ENCODE measurements around the gene RPP14.
"Not testable (repeated sequence)": the region's sequence is repeated elsewhere in the genome, so short reads cannot be mapped to it uniquely, and the experiment has no call there.

The RPP14 gene

GRCh38 chr3:58305882-58306711 lies at the start of gene RPP14, which contains the start of gene HTD2:
Gene RPP14 (plus strand): TSS chr3:58306245. CDS start chr3:58310330, 4,085 bp downstream.
Gene HTD2 (plus strand): TSS chr3:58306520. CDS start chr3:58317614, 11,094 bp downstream.
- DNase-seq (ENCODE audit: low read depth in 3 of 3, low spot score in 1 of 3), result peak; percentile 93 to 98 (median 95)

GRCh38 chr3:58256511-58256910 lies 49.5 kb upstream of the RPP14 start:
- no peak for DNase-seq (ENCODE audit: low read depth in 3 of 3, low spot score in 1 of 3)

- DNase-seq (ENCODE audit: low read depth in 3 of 3, low spot score in 1 of 3), result no peak
These were observed 47.5 kb upstream of the RPP14 start for GRCh38 chr3:58258392-58259055.

GRCh38 chr3:58260261-58260731 lies 45.7 kb upstream of the RPP14 start:
- no peak for DNase-seq (ENCODE audit: low read depth in 3 of 3, low spot score in 1 of 3)

GRCh38 chr3:58260733-58261132 lies 45.3 kb upstream of the RPP14 start:
- no peak for DNase-seq (ENCODE audit: low read depth in 3 of 3, low spot score in 1 of 3)

GRCh38 chr3:58261954-58262666 lies 43.9 kb upstream of the RPP14 start:
- DNase-seq (ENCODE audit: low read depth in 3 of 3, low spot score in 1 of 3), result no peak

GRCh38 chr3:58266577-58266976 lies 39.5 kb upstream of the RPP14 start:
- DNase-seq (ENCODE audit: low read depth in 3 of 3, low spot score in 1 of 3), result no peak

GRCh38 chr3:58267543-58267942 lies 38.5 kb upstream of the RPP14 start:
- not testable (repeated sequence) for DNase-seq (ENCODE audit: low read depth in 3 of 3, low spot score in 1 of 3)

GRCh38 chr3:58269356-58269755 lies 36.7 kb upstream of the RPP14 start:
- DNase-seq (ENCODE audit: low read depth in 3 of 3, low spot score in 1 of 3), result no peak

- DNase-seq (ENCODE audit: low read depth in 3 of 3, low spot score in 1 of 3), result no peak
These were observed 35.6 kb upstream of the RPP14 start for GRCh38 chr3:58270485-58270884.

- no peak for DNase-seq (ENCODE audit: low read depth in 3 of 3, low spot score in 1 of 3)
These were observed 34.0 kb upstream of the RPP14 start for GRCh38 chr3:58271901-58272501.

GRCh38 chr3:58272891-58273290 lies 33.2 kb upstream of the RPP14 start:
- no peak for DNase-seq (ENCODE audit: low read depth in 3 of 3, low spot score in 1 of 3)

- DNase-seq (ENCODE audit: low read depth in 3 of 3, low spot score in 1 of 3), result not testable (repeated sequence)
These were observed 32.7 kb upstream of the RPP14 start for GRCh38 chr3:58273362-58273761.

- no peak for DNase-seq (ENCODE audit: low read depth in 3 of 3, low spot score in 1 of 3)
These were observed 31.9 kb upstream of the RPP14 start for GRCh38 chr3:58274027-58274614.

- no peak for DNase-seq (ENCODE audit: low read depth in 3 of 3, low spot score in 1 of 3)
These were observed 25.0 kb upstream of the RPP14 start for GRCh38 chr3:58281069-58281468.

GRCh38 chr3:58285334-58285733 lies 20.7 kb upstream of the RPP14 start:
- no peak for DNase-seq (ENCODE audit: low read depth in 3 of 3, low spot score in 1 of 3)

GRCh38 chr3:58287354-58287753 lies 18.7 kb upstream of the RPP14 start:
- DNase-seq (ENCODE audit: low read depth in 3 of 3, low spot score in 1 of 3), result no peak

GRCh38 chr3:58288011-58288728 lies 17.9 kb upstream of the RPP14 start:
- no peak for DNase-seq (ENCODE audit: low read depth in 3 of 3, low spot score in 1 of 3)

GRCh38 chr3:58288964-58289613 lies 17.0 kb upstream of the RPP14 start:
- DNase-seq (ENCODE audit: low read depth in 3 of 3, low spot score in 1 of 3), result not testable (repeated sequence)

- not testable (repeated sequence) for DNase-seq (ENCODE audit: low read depth in 3 of 3, low spot score in 1 of 3)
These were observed 15.6 kb upstream of the RPP14 start for GRCh38 chr3:58290446-58290845.
